Transverse colon (tissue), 4 donors: Measurements from ENCODE around the gene ANKUB1.

Experiments
- EP300 ChIP-seq: sonication (generic); formaldehyde crosslinking; IDR thresholded peaks from one replicate; pipeline ENCODE4 v1.6.1; 2017; ENCODE audit warnings: antibody characterized with exemption, low read depth
- POLR2A ChIP-seq: fragments of 450-650 bp; IDR thresholded peaks from one replicate; pipeline ENCODE4 v1.6.1; 2016; ENCODE audit warnings: antibody characterized with exemption, mild to moderate bottlenecking, moderate library complexity
- POLR2AphosphoS5 ChIP-seq, 3 donors: sonication (generic); formaldehyde crosslinking; IDR thresholded peaks; one replicate each; pipeline ENCODE4 v1.6.1; 2016; ENCODE audit warnings: antibody characterized with exemption in 3 of 3
- TF ChIP-seq, protein P1 (sequence below), 5 experiments: fragments of 200-600 bp in 3 of 5; fragments of 450-650 bp in 2 of 5; sonication (generic) in 3 of 5; IDR thresholded peaks; 1 replicate in 2 of 5; 2 replicates in 3 of 5; pipeline ENCODE4 v1.5.1; 2016 to 2017; ENCODE audit warnings: antibody characterized with exemption in 5 of 5, inconsistent platforms in 3 of 5, mild to moderate bottlenecking in 2 of 5, moderate library complexity in 1 of 5

DNA sequence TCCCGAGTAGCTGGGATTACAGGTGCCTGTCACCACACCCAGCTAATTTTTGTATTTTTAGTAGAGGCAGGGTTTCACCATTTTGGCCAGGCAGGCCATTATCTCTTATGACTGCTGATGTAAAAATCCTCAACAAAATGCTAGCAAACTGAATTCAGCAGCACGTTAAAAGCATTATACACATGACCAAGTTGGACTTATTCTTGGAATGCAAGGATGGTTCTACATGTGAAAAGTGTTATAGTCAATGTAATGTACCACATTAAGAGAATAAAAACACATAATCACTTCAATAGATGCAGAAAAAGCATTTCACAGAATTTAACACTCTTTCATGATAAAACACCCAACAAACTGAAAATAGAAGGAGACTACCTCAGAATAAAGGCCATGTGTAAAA lies 40.9 kb upstream of the ANKUB1 start:
- TF ChIP-seq EP300 (no peak), POLR2A (no peak), POLR2AphosphoS5 (IDR thresholded peaks at IDR 0.05) (no peak)
- TF ChIP-seq, protein P1, sequence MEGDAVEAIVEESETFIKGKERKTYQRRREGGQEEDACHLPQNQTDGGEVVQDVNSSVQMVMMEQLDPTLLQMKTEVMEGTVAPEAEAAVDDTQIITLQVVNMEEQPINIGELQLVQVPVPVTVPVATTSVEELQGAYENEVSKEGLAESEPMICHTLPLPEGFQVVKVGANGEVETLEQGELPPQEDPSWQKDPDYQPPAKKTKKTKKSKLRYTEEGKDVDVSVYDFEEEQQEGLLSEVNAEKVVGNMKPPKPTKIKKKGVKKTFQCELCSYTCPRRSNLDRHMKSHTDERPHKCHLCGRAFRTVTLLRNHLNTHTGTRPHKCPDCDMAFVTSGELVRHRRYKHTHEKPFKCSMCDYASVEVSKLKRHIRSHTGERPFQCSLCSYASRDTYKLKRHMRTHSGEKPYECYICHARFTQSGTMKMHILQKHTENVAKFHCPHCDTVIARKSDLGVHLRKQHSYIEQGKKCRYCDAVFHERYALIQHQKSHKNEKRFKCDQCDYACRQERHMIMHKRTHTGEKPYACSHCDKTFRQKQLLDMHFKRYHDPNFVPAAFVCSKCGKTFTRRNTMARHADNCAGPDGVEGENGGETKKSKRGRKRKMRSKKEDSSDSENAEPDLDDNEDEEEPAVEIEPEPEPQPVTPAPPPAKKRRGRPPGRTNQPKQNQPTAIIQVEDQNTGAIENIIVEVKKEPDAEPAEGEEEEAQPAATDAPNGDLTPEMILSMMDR (IDR thresholded peaks at IDR 0.05), result no peak
